Skin of body (tissue), 2 donors: ENCODE data around the gene PLA2G5. TPM values are rescaled to one million over a fixed set of nuclear protein-coding genes. Genes with fewer than 3 reads are reported as not detected.
A peak's percentile ranks its signal among the peaks of the same experiment; 100 is the strongest.

ENCODE experiments used
- DNase-seq: peaks from one replicate; lab custom pipeline; 2025; lab: John Stamatoyannopoulos, UW
- total RNA-seq: library from RNA; depleted of rRNA; stranded (reverse); fragments of >200 nt; gene quantifications from one replicate; pipeline ENCODE4 v1.2.3, GENCODE V29; 2014

PLA2G5 gene
- total RNA-seq, 1 donor from 2014 or later = not detected

- DNase-seq = no peak
These were observed 19.5 kb downstream of the PLA2G5 start for GRCh38 chr1:20089328-20090077.

GRCh38 chr1:20090119-20090518, 20.1 kb downstream of the PLA2G5 start:
- no peak for DNase-seq

- no peak for DNase-seq
These were observed 20.6 kb downstream of the PLA2G5 start for GRCh38 chr1:20090641-20091040.

- DNase-seq = no peak
These were observed 23.3 kb downstream of the PLA2G5 start for GRCh38 chr1:20093303-20093702.

- peak; percentile 87 for DNase-seq
These were observed 24.0 kb downstream of the PLA2G5 start for GRCh38 chr1:20093940-20094391.

- DNase-seq = no peak
These were observed 25.8 kb downstream of the PLA2G5 start for GRCh38 chr1:20095564-20096434.

GRCh38 chr1:20096840-20097447, 26.9 kb downstream of the PLA2G5 start:
- DNase-seq = no peak

GRCh38 chr1:20099533-20099932, 29.5 kb downstream of the PLA2G5 start:
- DNase-seq = peak; percentile 58

GRCh38 chr1:20100632-20101355, 30.8 kb downstream of the PLA2G5 start:
- DNase-seq = no peak

- no peak for DNase-seq
These were observed 32.9 kb downstream of the PLA2G5 start for GRCh38 chr1:20102875-20103274.

GRCh38 chr1:20105856-20106255, 35.9 kb downstream of the PLA2G5 start:
- DNase-seq = no peak

- DNase-seq = no peak
These were observed 37.4 kb downstream of the PLA2G5 start for GRCh38 chr1:20107351-20107750.

GRCh38 chr1:20107796-20108195, 37.8 kb downstream of the PLA2G5 start:
- DNase-seq = no peak

GRCh38 chr1:20108366-20109123, 38.6 kb downstream of the PLA2G5 start:
- no peak for DNase-seq

- no peak for DNase-seq
These were observed 39.3 kb downstream of the PLA2G5 start for GRCh38 chr1:20109223-20109856.

GRCh38 chr1:20110679-20111078, 40.7 kb downstream of the PLA2G5 start:
- no peak for DNase-seq

GRCh38 chr1:20111452-20111851, 41.5 kb downstream of the PLA2G5 start:
- DNase-seq = no peak

GRCh38 chr1:20112279-20113000, 42.4 kb downstream of the PLA2G5 start:
- DNase-seq = no peak

- no peak for DNase-seq
These were observed 44.1 kb downstream of the PLA2G5 start for GRCh38 chr1:20114021-20114648.
